DMS153 (cell line): Measurements from ENCODE around the gene USP24.

ENCODE experiments used
- DNase-seq: peaks from one replicate; lab custom pipeline; 2025; lab: John Stamatoyannopoulos, UW

Gene USP24

DNA sequence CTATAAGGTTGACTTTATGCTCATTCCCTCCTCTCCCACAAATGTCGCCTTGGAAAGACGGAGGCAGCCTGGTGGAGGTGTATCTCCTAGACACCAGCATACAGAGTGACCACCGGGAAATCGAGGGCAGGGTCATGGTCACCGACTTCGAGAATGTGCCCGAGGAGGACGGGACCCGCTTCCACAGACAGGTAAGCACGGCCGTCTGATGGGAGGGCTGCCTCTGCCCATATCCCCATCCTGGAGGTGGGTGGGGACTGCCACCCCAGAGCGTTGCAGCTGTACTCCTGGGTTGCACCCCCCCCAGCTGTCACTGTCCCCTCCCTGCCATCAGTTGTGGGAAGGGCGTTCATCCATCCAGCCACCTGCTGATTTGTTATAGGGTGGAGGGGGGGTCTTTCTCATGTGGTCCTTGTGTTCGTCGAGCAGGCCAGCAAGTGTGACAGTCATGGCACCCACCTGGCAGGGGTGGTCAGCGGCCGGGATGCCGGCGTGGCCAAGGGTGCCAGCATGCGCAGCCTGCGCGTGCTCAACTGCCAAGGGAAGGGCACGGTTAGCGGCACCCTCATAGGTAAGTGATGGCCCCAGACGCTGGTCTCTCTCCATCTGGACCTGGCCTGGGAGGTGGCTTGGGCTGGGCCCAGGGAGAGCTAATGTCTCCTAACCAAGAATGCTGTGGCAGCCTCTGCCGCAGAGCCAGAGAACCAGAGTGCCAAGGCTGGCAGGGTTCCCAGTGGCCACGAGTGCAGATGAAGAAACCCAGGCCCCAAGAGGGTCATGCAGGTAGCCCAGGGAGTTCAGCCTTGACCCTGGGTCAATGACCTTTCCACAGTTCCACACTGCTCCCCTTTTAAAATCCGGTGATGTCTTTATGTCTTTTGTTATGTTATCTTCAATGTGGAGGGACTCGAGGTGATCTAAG, 162.7 kb downstream of the USP24 start:
- DNase-seq, result no peak

GRCh38 chr1:55051621-55052020, 163.5 kb downstream of the USP24 start:
- no peak for DNase-seq

- DNase-seq, result no peak
Measured at GRCh38 chr1:55051169-55051568, 164.0 kb downstream of the USP24 start.

DNA sequence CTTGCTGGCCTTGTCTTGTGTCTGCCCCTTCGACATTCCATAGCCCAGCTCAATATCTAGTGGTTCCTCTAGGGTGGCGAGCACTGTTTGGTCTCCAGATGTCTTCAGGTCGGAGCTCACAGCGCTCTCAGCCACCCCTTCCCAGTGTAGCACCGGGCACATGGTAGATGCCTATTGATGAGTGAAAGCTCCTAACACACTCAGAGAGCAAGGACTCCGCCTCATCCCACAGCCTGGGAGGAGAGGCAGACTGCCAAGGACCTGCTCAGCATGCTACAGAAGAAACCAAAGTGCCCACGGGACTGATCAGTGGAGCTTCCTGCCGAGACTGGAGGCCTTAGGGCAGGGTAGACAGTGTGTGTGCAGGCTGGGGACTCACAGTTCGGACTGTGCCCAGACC, 164.9 kb downstream of the USP24 start:
- DNase-seq, result no peak

DNA sequence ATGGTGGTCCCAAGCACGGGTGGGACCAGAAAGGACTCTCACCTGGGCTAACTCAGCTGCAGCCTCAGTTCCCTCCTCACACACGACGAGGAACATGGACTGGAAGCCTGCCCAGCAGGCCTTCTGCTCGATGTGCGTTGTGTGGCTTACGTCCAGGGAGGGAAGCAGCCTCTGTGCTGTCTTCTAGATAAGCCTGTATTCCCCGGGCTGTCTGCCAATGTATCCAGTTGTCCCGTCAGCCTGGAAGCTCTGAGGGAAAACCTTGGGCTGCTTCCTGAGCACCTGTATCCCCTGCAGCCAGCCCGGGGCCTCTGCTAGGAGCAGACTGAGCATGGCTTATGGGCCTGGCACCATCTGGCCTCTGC, 165.3 kb downstream of the USP24 start:
- no peak for DNase-seq

- DNase-seq, result no peak
Measured at GRCh38 chr1:55049271-55049913, 165.8 kb downstream of the USP24 start.

DNA sequence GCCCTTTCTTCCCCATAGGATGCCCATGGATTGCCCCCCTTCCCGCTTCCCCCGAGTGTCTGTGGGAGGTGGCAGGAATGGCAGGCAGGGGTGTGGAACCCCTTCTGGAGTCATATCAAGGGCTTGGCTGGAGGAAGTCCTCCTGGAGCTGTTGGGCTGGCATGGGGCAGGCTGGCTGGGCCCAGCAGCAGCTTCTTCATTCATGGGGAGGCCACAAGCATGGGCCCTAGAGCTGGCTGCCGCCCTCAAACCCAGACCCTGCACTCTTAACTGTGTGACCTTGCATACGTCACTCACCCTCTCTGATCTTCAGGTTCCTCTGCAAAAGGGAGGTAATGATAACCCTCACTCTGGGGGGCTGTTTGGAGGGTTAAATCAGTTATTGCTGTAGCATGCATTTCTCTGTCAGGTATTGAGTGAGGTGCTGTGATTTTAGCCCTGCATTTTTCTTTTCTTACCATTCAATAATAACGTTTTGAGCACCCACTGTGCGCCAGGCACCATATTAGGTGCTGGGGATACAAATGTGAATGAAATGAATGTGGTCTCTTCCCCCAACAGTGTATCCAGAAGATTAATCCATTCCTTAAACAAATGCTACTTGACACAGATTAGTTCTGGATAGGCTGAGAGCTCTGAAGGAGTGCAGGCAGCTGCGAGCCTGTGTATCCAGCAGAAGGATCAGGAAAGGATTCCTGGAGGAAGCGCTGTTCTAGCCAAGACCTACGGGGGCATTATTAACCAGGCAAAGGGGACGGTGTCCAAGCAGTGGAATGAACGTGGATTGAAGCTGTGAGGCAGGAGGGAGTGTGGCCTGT, 166.5 kb downstream of the USP24 start:
- no peak for DNase-seq

DNA sequence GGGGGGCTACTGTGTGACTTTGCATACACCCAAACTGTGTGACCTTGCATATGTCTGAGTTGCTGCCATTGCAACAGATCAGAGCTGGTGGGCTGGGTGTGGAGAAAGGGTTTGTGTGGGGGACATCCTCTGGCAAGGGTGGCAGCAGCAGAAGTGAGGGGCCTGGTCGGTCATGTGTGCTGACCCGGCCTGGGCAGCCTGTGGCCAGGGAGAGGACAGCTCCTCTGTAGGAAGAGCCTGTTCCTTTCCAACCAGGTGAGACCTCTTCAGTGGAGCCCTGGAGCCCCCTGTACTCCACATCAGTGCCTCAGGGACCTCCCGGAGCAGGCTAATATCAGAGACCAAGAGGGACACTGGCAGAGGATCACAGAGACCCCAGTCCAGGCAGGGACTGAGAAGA, 167.6 kb downstream of the USP24 start:
- DNase-seq, result no peak

DNA sequence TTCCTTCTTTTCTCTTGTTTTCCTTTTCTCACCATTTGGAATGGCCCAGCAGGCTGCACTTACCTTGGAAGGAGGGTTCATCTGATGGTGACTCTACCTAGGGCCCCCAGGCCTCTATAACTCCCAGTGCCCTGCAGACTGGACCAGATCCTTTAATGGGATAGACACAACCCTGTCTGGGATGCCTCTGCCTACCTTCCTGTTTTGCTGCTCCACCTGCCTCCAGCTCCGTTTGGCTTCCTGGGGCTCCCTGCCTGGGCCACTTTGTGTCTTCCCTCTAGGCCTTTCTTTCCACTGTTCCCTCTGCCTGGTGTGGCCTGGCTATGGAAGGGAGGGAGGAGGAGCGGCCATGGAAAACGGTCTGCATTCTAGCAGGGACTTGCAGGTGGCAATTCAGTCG, 168.3 kb downstream of the USP24 start:
- no peak for DNase-seq

DNA sequence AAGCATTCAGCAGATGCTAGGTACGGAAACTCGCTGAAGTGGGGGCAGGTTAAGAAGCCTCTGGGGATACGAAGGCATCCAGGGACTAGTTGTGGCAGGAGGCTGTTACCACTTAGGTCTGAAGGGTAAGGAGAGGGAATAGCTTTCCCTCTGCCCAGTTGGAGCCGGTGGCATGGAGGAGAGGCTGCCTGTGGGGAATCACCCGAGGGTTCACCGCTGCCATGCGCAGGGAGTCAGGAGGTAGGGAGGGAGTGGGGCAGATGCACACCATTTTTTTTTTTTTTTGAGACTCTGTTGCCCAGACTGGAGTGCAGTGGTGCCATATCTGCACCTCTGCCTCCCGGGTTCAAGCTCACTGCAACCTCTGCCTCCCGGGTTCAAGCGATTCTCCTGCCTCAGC, 169.7 kb downstream of the USP24 start:
- no peak for DNase-seq

GRCh38 chr1:55044617-55045397, 170.4 kb downstream of the USP24 start:
- no peak for DNase-seq

- DNase-seq, result no peak
Measured at GRCh38 chr1:55043726-55044125, 171.4 kb downstream of the USP24 start.

DNA sequence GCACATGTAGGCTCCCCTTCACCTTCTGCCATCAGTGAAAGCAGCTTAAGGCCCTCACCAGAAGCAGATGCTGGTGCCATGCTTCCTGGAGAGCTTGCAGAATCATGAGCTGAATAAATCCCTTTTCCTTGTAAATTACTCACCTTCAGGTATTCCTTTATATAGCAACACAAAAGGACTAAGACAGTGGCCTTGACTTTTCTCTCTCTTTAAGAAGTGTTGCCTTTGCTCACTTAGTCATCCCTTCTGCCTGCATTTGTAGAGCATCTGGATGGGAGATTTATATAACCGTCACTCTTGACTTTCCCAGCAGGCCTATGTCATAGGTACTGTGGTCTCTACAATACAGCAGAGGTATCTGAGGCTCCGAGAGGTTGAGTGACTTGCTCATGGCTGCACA, 172.2 kb downstream of the USP24 start:
- no peak for DNase-seq

DNA sequence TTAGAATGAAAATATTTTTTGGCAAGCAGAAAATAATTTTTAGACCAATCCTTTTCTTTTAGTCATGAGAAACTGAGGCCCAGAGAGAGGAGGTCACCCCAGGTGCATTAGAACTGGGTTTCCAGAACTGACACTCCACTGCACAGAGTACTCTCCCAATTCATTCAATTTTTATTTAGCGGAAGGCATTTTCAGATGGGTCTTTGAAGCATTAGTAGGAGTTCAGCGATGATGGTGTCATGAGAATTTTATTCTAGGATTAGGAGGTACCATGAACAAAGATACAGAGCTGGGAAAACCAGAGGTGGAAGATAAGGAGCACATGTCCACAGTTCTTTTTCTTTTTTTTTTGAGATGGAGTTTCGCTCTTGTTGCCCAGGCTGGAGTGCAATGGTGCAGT, 173.6 kb downstream of the USP24 start:
- DNase-seq, result no peak

- no peak for DNase-seq
Measured at GRCh38 chr1:55040933-55041494, 174.2 kb downstream of the USP24 start.

GRCh38 chr1:55040083-55040932, 174.9 kb downstream of the USP24 start:
- DNase-seq, result no peak

- DNase-seq, result no peak
Measured at GRCh38 chr1:55039342-55040082, 175.7 kb downstream of the USP24 start, which contains the start of gene PCSK9. Gene PCSK9, plus strand, starts transcription at chr1:55039548. Its CDS starts 290 bp downstream, at chr1:55039838.

- no peak for DNase-seq
Measured at GRCh38 chr1:55038974-55039341, 176.2 kb downstream of the USP24 start.

DNA sequence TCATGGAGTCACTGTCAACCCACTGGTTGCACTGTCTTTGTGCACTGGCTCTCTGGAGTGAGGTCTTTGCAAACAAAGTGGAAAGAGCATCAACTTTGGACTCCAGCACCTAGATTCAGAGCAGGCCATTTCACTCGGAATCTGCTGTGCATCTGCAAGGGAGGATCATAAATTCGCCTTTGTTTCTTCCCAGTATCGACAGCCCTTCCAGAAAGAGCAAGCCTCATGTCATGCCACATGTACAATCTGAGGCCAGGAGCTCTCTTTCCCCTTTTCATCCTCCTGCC, 176.7 kb downstream of the USP24 start:
- DNase-seq, result no peak
